ENCODE measurements around the gene FAXDC2. TPM values are rescaled to one million over a fixed set of nuclear protein-coding genes. Genes with fewer than 3 reads are reported as not detected.

Gene FAXDC2
- total RNA-seq (2022): 0.95 and 1.6 TPM in 2 replicates
- percentile 22 among the genes with signal in this experiment for Bru-seq, nascent RNA
- percentile 27 among the genes with signal in this experiment for BruChase-seq, experiment 1, labeled RNA remaining after a 2-hour chase
- percentile 27 among the genes with signal in this experiment for BruChase-seq, experiment 2, labeled RNA remaining after a 6-hour chase
- long read RNA-seq, partial matches to known transcripts: 1 of 3 reads
- long read RNA-seq, other reads (novel, unspliced or antisense): 2 of 3 reads

GRCh38 chr5:154850255-154851062, at the start of gene FAXDC2:
Gene FAXDC2, minus strand, starts transcription at chr5:154850603. Its CDS starts 12,425 bp downstream, at chr5:154838178.
- Histone ChIP-seq H3K9me3 (no peaks in the 10 kb centered on the region), H3K27me3 (replicated peaks; ENCODE audit: control insufficient read depth, insufficient read depth, low read length) (no peaks in the 10 kb centered on the region), H3K4me1 (no peaks in the 10 kb centered on the region), H3K4me3 (ENCODE audit: low read depth, low read length) (no peak within 1 kb of the TSS), H3K36me3 (ENCODE audit: control insufficient read depth, insufficient read depth, low read length) (no peaks in the 10 kb centered on the region)
- TF ChIP-seq CTCF (IDR thresholded peaks at IDR 0.05; ENCODE audit: insufficient read depth in 1 of 2, low read depth in 1 of 2, low read length in 1 of 2, severe bottlenecking in 1 of 2, unreplicated experiment in 1 of 2): no peak
- Mint-ChIP-seq H3K4me1 (ENCODE audit: low read depth, unreplicated experiment) (no peaks in the 10 kb centered on the region), H3K36me3 (ENCODE audit: insufficient read depth, unreplicated experiment) (no peaks in the 10 kb centered on the region), H3K27me3 (ENCODE audit: insufficient read depth, unreplicated experiment) (no peaks in the 10 kb centered on the region), H3K4me3 (ENCODE audit: unreplicated experiment) (no peak within 1 kb of the TSS), H3K9me3 (ENCODE audit: unreplicated experiment) (no peaks in the 10 kb centered on the region), H3K27ac (ENCODE audit: unreplicated experiment) (no peak within 1 kb of the TSS)
- intact Hi-C loops (cut with micrococcal nuclease; ENCODE audit: unreplicated experiment): no loop called here
- BruUV-seq (replicated peaks): no TSS peak
- no peak for DNase-seq
- CTCF ChIA-PET: no interaction called here
- POLR2A ChIA-PET: no interaction called here

- Mint-ChIP-seq H3K27me3 (ENCODE audit: insufficient read depth, unreplicated experiment) (no peaks in the 10 kb centered on the region), H3K36me3 (ENCODE audit: insufficient read depth, unreplicated experiment) (peaks cover 77% of the 10 kb centered on the region), H3K4me1 (ENCODE audit: low read depth, unreplicated experiment) (no peaks in the 10 kb centered on the region), H3K4me3 (ENCODE audit: unreplicated experiment) (no peak overlapping the region), H3K27ac (ENCODE audit: unreplicated experiment) (no peak overlapping the region), H3K9me3 (ENCODE audit: unreplicated experiment) (no peaks in the 10 kb centered on the region)
- no peak for TF ChIP-seq CTCF (IDR thresholded peaks at IDR 0.05; ENCODE audit: insufficient read depth in 1 of 2, low read depth in 1 of 2, low read length in 1 of 2, severe bottlenecking in 1 of 2, unreplicated experiment in 1 of 2)
- no peaks in the 10 kb centered on the region for H3K4me1 ChIP-seq
- ChIA-PET POLR2A (no interaction called here), CTCF (no interaction called here)
- H3K9me3 ChIP-seq: no peaks in the 10 kb centered on the region
- intact Hi-C loops (cut with micrococcal nuclease; ENCODE audit: unreplicated experiment): no loop called here
- no peaks in the 10 kb centered on the region; the same call in 1 of the 2 replicates for H3K36me3 ChIP-seq (ENCODE audit: control insufficient read depth, insufficient read depth, low read length)
- no peaks in the 10 kb centered on the region for H3K27me3 ChIP-seq (replicated peaks; ENCODE audit: control insufficient read depth, insufficient read depth, low read length)
- no peak overlapping the region for H3K4me3 ChIP-seq (ENCODE audit: low read depth, low read length)
- no TSS peak for BruUV-seq (replicated peaks)
- no peak for DNase-seq
These were observed 49.7 kb upstream of the FAXDC2 start for GRCh38 chr5:154900066-154900465.

GRCh38 chr5:154899151-154899816, 48.9 kb upstream of the FAXDC2 start:
- Histone ChIP-seq H3K27me3 (replicated peaks; ENCODE audit: control insufficient read depth, insufficient read depth, low read length) (no peaks in the 10 kb centered on the region), H3K36me3 (ENCODE audit: control insufficient read depth, insufficient read depth, low read length) (no peaks in the 10 kb centered on the region; the same call in 1 of the 2 replicates), H3K9me3 (no peaks in the 10 kb centered on the region), H3K4me3 (ENCODE audit: low read depth, low read length) (no peak overlapping the region), H3K4me1 (no peaks in the 10 kb centered on the region)
- no peaks in the 10 kb centered on the region for H3K27me3 Mint-ChIP-seq (ENCODE audit: insufficient read depth, unreplicated experiment)
- ChIA-PET CTCF (no interaction called here), POLR2A (no interaction called here)
- H3K36me3 Mint-ChIP-seq (ENCODE audit: insufficient read depth, unreplicated experiment): peaks cover 75% of the 10 kb centered on the region
- no peaks in the 10 kb centered on the region for H3K4me1 Mint-ChIP-seq (ENCODE audit: low read depth, unreplicated experiment)
- DNase-seq: no peak
- H3K9me3 Mint-ChIP-seq (ENCODE audit: unreplicated experiment): no peaks in the 10 kb centered on the region
- no peak for TF ChIP-seq CTCF (IDR thresholded peaks at IDR 0.05; ENCODE audit: insufficient read depth in 1 of 2, low read depth in 1 of 2, low read length in 1 of 2, severe bottlenecking in 1 of 2, unreplicated experiment in 1 of 2)
- intact Hi-C loops (cut with micrococcal nuclease; ENCODE audit: unreplicated experiment): no loop called here
- no peak overlapping the region for H3K4me3 Mint-ChIP-seq (ENCODE audit: unreplicated experiment)
- no peak overlapping the region for H3K27ac Mint-ChIP-seq (ENCODE audit: unreplicated experiment)
- BruUV-seq (replicated peaks): no TSS peak
